ENCODE data around the gene HAGH.

GRCh38 chr16:1809281-1809801, 17.3 kb downstream of the HAGH start:
- TF ChIP-seq CTCF (optimal IDR thresholded peaks at IDR 0.05 in 1 of 3, IDR thresholded peaks at IDR 0.05 in 1 of 3, conservative IDR thresholded peaks at IDR 0.05 in 1 of 3; ENCODE audit: extremely low read depth in 1 of 3, insufficient read depth in 2 of 3, low read length in 3 of 3) (no peak), EZH2 (IDR thresholded peaks at IDR 0.05; ENCODE audit: low read length) (no peak)
